CD4-positive, alpha-beta T cell treated with Interleukin-17A for 4 hours (primary cell): ENCODE data around the gene TXNDC16.
"Not testable (repeated sequence)": the region's sequence is repeated elsewhere in the genome, so short reads cannot be mapped to it uniquely, and the experiment has no call there.

Experiments used
- DNase-seq: peaks from one replicate; pipeline ENCODE4 v3.0.0-alpha.2; 2020; ENCODE audit warnings: mixed read lengths

Gene TXNDC16

DNA sequence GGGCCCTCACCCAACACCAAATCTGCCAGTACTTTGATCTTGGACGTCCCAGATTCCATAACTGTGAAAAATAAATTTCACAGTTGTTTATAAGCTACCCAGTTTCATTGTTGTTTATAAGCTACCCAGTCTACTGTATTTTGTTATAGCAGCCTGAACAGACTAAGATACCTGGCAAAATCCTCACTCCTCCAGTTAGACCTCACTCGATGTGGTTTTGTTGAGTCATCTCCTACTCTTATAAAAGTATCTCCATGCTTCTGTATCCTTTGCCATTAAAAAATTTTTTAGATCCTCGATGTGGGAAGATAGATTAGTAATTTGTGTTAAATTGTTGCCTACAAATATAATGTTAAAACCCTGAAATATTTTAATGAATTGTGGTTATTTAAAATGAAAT, 16.0 kb downstream of the TXNDC16 start:
- no peak for DNase-seq

GRCh38 chr14:52531481-52531880, 20.8 kb downstream of the TXNDC16 start:
- DNase-seq, result no peak

- DNase-seq, result no peak
These were observed 25.3 kb downstream of the TXNDC16 start for GRCh38 chr14:52527052-52527451.

GRCh38 chr14:52522581-52523345, 29.5 kb downstream of the TXNDC16 start:
- no peak for DNase-seq

DNA sequence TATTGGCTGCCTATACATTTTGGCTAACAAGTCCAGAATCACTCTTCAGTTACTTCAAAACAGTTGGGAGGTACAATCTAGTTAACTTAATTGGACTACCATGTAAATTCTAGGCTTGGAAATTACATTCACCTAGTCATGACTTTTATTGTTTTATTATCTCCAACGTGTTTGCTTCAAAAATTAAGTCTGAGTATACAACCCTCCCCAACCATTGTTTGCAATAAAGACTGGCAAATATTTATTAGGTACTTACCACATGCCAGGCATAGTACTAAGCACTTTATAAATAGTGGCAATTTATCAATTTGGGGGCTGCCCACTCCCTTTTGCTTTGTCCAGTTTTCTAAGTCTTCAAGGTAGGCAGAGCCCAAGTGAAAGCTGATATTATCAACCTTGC, 30.3 kb downstream of the TXNDC16 start:
- no peak for DNase-seq

DNA sequence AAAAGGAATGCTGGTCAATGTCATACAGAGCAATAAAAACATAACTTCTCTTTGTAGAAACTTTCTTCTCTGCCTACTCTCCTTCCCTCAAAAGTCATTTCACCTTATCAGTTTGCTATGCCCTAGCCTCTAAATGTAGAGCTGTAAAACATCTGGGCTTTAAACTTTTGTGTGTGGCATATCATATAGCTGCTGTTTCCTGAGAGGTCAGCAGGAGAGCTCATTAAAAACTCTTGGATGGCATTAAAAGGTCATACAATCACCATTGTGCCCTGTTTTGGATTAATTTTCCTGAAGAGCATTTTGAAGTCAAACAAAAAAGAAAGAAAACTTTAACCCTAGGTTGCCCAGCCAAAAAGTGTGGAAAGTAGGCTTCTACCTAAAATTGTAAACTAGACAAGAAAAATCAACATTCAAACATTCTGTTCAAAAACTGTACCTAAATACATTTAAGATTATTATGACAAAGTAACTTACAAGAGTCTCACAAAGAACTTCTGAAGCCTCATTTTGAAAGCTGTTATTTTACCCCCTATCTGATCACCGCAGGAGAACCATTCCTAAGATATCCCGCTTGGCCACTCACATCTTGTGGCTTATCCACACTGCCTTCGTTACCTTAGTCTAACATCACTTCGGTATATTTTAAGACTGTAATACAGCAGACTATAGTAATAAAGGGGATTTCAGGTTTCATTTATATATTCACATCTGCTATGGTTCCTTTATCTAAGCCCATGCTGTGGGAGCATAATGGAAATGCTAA, 38.1 kb downstream of the TXNDC16 start:
- no peak for DNase-seq

DNA sequence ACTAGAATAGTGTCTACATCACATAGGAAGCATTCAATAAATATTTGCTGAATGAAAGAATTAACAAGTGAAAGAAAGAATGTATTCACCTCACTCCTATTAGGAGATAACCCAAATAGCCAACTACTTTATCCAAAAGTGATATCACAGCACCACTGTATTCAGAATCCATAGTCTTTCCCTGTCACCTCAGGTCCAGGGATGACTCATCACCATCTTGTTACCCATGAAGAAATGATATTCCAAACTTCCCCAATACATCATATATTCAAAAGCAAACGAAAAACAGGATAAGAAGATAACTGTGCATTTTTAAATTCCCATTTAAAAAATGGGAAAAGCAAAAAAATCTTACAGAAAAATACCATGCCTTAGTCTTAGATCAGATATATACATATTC, 39.1 kb downstream of the TXNDC16 start:
- no peak for DNase-seq

DNA sequence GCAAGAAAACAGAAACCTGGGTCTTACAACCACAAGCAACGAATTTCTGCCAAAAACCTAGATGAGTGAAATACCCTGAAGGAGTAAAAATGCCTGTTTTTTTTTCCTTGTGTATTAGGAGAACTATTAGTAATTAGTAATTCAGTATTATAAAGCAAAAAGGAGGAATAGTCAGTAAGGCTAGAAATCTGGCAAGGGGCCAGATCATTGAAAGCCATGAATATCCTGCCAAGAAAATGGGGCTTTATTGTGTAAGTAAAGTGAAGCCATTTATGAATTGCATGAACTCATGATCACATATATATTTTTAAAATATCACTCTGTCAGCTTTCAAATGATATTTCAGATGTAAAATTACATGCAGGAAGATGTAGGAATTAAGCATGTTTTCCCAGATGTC, 57.9 kb downstream of the TXNDC16 start:
- no peak for DNase-seq

DNA sequence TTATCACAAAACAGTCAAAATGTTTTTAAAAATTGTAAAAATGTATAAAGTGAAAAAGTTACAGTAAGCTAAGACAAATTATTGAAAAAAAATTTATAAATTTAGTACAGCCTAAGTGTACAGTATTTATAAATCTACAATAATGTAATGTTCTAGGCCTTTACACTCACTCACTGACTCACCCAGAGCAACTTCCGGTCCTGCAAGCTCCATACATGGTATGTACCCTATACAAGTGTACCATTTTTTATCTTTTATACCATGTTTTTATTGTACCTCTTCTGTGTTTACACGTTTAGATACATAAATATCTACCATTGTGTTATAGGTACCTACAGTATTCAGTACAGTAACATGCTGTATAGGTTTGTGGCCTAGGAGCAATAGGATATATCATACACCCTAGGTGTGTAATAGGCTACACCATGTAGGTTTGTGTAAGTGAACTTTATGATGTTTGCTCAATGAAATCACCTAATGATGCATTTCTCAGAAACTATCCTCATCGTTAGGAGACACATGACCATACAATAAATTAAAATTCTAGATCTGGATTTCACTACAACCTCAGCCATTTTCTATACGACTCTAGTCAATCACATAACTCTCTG, 66.8 kb downstream of the TXNDC16 start:
- DNase-seq, result no peak

DNA sequence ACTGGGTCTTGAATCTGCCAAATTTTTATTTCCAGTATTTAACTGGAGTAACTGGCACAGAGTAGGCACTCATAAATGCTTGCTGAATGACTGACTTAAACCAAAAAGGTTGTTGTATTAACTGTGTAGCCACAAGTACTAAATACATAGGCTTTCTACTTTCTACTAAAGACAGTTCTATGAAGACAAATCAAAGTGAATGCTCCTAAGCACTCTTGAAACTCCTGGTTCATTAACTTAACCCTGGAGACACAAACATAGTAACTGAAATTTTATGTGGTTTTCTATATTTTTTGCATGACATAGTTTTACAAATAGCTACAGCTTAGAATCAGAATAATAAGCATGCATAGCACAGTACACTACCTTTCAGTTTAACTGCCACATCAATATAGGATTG, 70.4 kb downstream of the TXNDC16 start:
- no peak for DNase-seq

DNA sequence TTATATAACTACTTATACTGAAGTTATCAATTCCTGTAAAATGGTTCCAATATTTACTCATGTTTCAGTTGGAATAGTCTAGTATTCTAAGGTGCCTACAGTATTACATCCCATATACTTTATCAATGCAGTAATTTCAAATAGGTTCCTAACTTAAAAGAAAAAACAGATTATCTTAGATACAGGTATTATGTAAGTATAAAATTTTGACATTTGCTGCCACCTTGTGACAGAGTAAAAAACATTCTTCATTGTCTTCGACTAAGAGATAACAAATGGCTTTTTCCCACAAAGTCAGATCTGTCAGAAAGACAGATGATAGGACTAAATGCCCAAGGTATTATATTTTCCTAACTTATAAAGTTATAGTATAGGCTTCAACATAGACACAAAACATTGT, 78.7 kb downstream of the TXNDC16 start:
- no peak for DNase-seq

DNA sequence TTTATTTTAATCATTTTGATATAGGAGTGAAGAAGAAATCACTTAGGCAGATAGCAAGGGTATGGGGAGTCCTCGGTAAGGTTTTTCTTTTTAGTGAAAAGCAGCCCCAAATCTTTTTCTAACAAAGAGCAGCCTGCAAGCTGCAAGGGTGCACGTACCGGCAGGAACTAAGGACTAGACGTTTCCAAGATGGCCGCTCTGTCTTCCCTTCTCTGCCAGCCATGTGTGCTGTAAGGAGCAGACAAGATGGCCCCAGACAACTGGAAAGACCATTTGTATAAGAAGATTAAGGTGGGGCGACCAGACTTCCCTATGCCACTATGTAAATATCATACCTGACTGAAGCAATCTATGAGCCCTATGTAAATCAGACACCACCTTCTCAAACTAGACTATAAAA, 79.6 kb downstream of the TXNDC16 start:
- no peak for DNase-seq

GRCh38 chr14:52472251-52472650, 80.1 kb downstream of the TXNDC16 start:
- not testable (repeated sequence) for DNase-seq

- no peak for DNase-seq
These were observed 84.6 kb downstream of the TXNDC16 start for GRCh38 chr14:52467515-52468266.

DNA sequence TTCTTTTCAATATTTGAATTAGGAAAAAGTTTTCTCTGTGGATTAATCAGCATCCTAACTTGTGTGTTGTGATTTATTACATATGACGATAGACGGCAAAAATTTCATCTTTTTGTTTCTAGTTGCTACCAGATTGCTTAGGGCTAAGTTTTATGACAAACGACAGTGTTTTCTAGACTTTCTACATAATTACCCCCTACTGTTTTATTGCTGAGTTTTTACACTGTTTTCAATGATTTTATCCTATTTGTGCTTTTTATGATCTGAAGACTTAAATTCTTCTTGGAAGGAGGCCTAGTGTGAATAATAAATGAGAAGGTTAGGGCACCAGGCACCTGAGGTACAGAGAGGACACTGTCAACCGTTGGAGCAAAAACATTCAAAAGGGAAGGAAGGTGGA, 88.1 kb downstream of the TXNDC16 start:
- no peak for DNase-seq

- DNase-seq, result no peak
These were observed 88.9 kb downstream of the TXNDC16 start for GRCh38 chr14:52463375-52463774.

- DNase-seq, result no peak
These were observed 90.6 kb downstream of the TXNDC16 start for GRCh38 chr14:52461721-52462120.

- no peak for DNase-seq
These were observed 93.6 kb downstream of the TXNDC16 start for GRCh38 chr14:52458721-52459085.

- DNase-seq, result no peak
These were observed 94.9 kb downstream of the TXNDC16 start for GRCh38 chr14:52457411-52457810.

DNA sequence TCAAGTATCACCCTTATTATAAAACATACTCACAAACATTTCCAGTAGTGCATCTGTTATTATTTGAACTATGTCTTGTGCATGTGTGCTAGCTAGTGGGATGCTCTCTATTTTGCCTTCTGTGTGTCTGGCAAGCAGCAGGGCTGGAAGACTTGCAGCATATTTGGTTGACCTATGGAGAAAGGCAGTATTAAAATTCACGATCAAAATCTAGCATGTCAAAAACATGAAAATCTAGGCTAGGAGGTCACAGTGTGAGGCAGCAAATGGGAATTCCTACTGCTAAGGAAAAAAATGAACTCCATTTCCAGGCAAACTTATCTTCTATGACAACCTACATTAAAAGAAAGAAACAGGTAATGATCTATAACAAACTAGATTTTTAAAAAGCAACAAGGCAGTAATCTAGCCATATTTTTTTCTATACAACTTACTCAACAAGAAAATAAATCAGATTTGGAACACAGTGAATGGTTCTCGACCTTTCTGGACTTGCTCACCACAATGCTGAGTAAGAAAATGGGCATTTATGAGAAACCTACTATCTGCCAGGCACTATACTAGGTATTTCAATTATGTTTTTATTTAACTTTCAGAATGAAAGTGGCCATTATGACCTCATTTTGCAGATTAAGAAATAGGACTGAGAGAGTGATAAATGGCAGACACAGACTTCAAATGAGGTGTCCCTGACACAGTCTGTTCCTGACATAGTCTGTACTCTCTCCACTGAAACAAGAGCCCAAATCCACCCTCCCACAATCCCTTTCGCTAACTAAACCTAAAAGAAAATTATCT, 96.8 kb downstream of the TXNDC16 start:
- no peak for DNase-seq

- no peak for DNase-seq
These were observed 105.1 kb downstream of the TXNDC16 start for GRCh38 chr14:52447236-52447635.

DNA sequence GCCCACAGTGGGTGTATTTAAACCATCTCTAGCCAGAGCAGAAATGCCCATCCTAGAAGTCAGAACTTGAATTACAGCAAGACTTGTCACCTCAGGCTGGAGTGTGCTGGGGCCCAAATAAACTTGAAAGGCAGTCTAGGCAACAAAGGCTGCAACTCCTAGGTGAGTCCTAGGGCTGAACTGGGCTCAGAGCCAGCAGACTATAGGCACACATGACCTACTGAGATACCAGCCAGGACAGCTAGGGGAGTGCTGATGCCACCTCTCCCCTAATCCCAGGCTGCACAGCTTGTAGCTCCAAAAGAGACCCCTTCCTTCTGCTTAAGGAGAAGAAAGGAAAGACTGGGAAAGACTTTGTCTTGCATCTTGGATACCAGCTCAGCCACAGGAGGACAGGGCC, 106.0 kb downstream of the TXNDC16 start:
- DNase-seq, result no peak

GRCh38 chr14:52443506-52443905, 108.8 kb downstream of the TXNDC16 start:
- DNase-seq, result no peak
